ENCODE results near the gene LAGE3. TPM values are rescaled to one million over a fixed set of nuclear protein-coding genes. Genes with fewer than 3 reads are reported as not detected.

Gene LAGE3
- total and polyA plus RNA-seq, 2 of the 8 experiments (the other 6 are each of a cell fraction or from before 2014, with no cell fraction given) = 44.5 to 102 TPM

GRCh38 chrX:154439841-154440240 lies 39.2 kb downstream of the LAGE3 start:
- H3K79me2 ChIP-seq (ENCODE audit: control insufficient read depth in 1 of 2, insufficient read depth in 2 of 2, low read length in 2 of 2) = peaks cover 0 to 17% of the 10 kb centered on the region in 2 experiments; a peak in 2 of 4 replicates
- no peak overlapping the region for H2BK15ac ChIP-seq (ENCODE audit: low read length)
- no peak overlapping the region for H2BK20ac ChIP-seq (ENCODE audit: low read length)
- H3K9ac ChIP-seq (replicated peaks in 1 of 4; ENCODE audit: extremely low read depth in 1 of 4, low read depth in 3 of 4, low read length in 3 of 4) = no peak overlapping the region
- H3K4me1 ChIP-seq (replicated peaks in 1 of 4; ENCODE audit: control insufficient read depth in 3 of 4, insufficient read depth in 4 of 4, low read length in 3 of 4) = peaks cover 0 to 9% (median 5%) of the 10 kb centered on the region in 4 experiments; a peak in 6 of 7 replicates
- H3K27ac ChIP-seq (ENCODE audit: low read depth, low read length) = no peak overlapping the region
- H4K5ac ChIP-seq (ENCODE audit: insufficient read length, low read depth, low read length) = no peak overlapping the region
- H3K4ac ChIP-seq (replicated peaks; ENCODE audit: insufficient read length, low read depth, low read length) = no peak overlapping the region
- H3K56ac ChIP-seq (replicated peaks; ENCODE audit: insufficient read length, low read depth, low read length) = no peak overlapping the region
- CTCF ChIA-PET (ENCODE audit: partially characterized antibody) = no interaction called here
- TF ChIP-seq TBP (IDR thresholded peaks at IDR 0.05; ENCODE audit: low read depth, low read length) (no peak), GTF2F1 (IDR thresholded peaks at IDR 0.05; ENCODE audit: borderline replicate concordance, low read depth, low read length) (no peak), SUZ12 (IDR thresholded peaks at IDR 0.05; ENCODE audit: low read length) (no peak), SIN3A (conservative IDR thresholded peaks at IDR 0.05 in 1 of 2, IDR thresholded peaks at IDR 0.05 in 1 of 2; ENCODE audit: low read depth in 1 of 2, low read length in 2 of 2) (no peak), POLR2A (IDR thresholded peaks at IDR 0.05; ENCODE audit: control extremely low read depth in 1 of 2, low read depth in 2 of 2, low read length in 2 of 2) (no peak), KDM1A (IDR thresholded peaks at IDR 0.05; ENCODE audit: borderline replicate concordance, low read length) (no peak), FOSL1 (IDR thresholded peaks at IDR 0.05; ENCODE audit: insufficient read depth, low read depth, low read length) (no peak), EGR1 (IDR thresholded peaks at IDR 0.05; ENCODE audit: borderline replicate concordance, low read depth, low read length) (no peak), ASH2L (IDR thresholded peaks at IDR 0.05; ENCODE audit: low read length) (no peak)
- TF ChIP-seq, protein P1, sequence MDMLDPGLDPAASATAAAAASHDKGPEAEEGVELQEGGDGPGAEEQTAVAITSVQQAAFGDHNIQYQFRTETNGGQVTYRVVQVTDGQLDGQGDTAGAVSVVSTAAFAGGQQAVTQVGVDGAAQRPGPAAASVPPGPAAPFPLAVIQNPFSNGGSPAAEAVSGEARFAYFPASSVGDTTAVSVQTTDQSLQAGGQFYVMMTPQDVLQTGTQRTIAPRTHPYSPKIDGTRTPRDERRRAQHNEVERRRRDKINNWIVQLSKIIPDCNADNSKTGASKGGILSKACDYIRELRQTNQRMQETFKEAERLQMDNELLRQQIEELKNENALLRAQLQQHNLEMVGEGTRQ (IDR thresholded peaks at IDR 0.05; ENCODE audit: low read length) = no peak
- WGBS, 2 experiments (ENCODE audit: extremely low coverage in 1 of 2, insufficient coverage in 1 of 2, insufficient read length in 1 of 2, insufficient replicate concordance in 2 of 2, low coverage in 1 of 2, low lambda C conversion rate in 2 of 2, missing lambda C conversion rate in 1 of 2) = 100% methylated on average over 1 of the region's 18 CpGs; no CpG with 5 or more reads in 1 of the 2 experiments
- no peak overlapping the region for H2AFZ ChIP-seq (ENCODE audit: low read length)
- no peak overlapping the region for H3K4me2 ChIP-seq (ENCODE audit: insufficient read depth in 1 of 2, low read depth in 2 of 2, low read length in 2 of 2)
- H4K91ac ChIP-seq (replicated peaks; ENCODE audit: insufficient read length, low read length) = no peak overlapping the region
- H3K23me2 ChIP-seq (ENCODE audit: low read depth, low read length) = peaks cover 6% of the 10 kb centered on the region; the same call in 1 of the 2 replicates
- no peak overlapping the region for H2AK5ac ChIP-seq (ENCODE audit: low read depth, low read length)
- H3K79me1 ChIP-seq (ENCODE audit: low read depth, low read length) = no peaks in the 10 kb centered on the region
- peaks cover 0 to 27% (median 12%) of the 10 kb centered on the region in 4 experiments; a peak in 5 of 8 replicates for H3K36me3 ChIP-seq (ENCODE audit: control insufficient read depth in 2 of 4, insufficient read depth in 4 of 4, low read length in 3 of 4)
- no peak overlapping the region for H3K4me3 ChIP-seq (ENCODE audit: extremely low read depth in 1 of 4, insufficient read depth in 2 of 4, low read depth in 3 of 4, low read length in 4 of 4)
- no peak overlapping the region for H3K14ac ChIP-seq (ENCODE audit: insufficient read length)
- H3K18ac ChIP-seq (ENCODE audit: extremely low read depth, low read length) = no peak overlapping the region
- no peak overlapping the region for H2BK120ac ChIP-seq (replicated peaks; ENCODE audit: low read depth, low read length)
- no peak overlapping the region for H2BK5ac ChIP-seq (ENCODE audit: low read depth, low read length)
- peaks cover 0 to 12% of the 10 kb centered on the region in 2 experiments for H4K20me1 ChIP-seq (replicated peaks in 1 of 2; ENCODE audit: control insufficient read depth in 1 of 2, insufficient read depth in 2 of 2, low read length in 2 of 2)
- no peak overlapping the region for H3K23ac ChIP-seq (ENCODE audit: insufficient read length)
- FAIRE-seq (no peak), DNase-seq (ENCODE audit: low read depth in 1 of 2, low spot score in 2 of 2) (no peak)
- no peaks in the 10 kb centered on the region for H3K27me3 ChIP-seq (replicated peaks in 1 of 4; ENCODE audit: control insufficient read depth in 3 of 4, extremely low read depth in 1 of 4, insufficient read depth in 3 of 4, low read length in 3 of 4)
- no peak overlapping the region for H2BK12ac ChIP-seq (ENCODE audit: low read depth, low read length)
- H4K8ac ChIP-seq (ENCODE audit: extremely low read depth, insufficient read depth, low read length) = no peak overlapping the region
- POLR2A ChIA-PET (ENCODE audit: partially characterized antibody) = no interaction called here
- H3K9me3 ChIP-seq (ENCODE audit: insufficient read depth in 2 of 2, low read depth in 1 of 2, low read length in 1 of 2) = no peaks in the 10 kb centered on the region
